T1000 (cell line): Measurements from ENCODE around the gene AHRR.

Experiments used
- DNase-seq: peaks from one replicate; lab custom pipeline; 2025; ENCODE audit warnings: mixed read lengths; lab: John Stamatoyannopoulos, UW

Gene AHRR

GRCh38 chr5:429453-430188 lies 108.1 kb downstream of the AHRR start:
- DNase-seq: no peak

- no peak for DNase-seq
Measured at GRCh38 chr5:430214-430925, 108.9 kb downstream of the AHRR start.

GRCh38 chr5:431001-431710 lies 109.6 kb downstream of the AHRR start:
- no peak for DNase-seq

- DNase-seq: no peak
Measured at GRCh38 chr5:431711-432050, 110.2 kb downstream of the AHRR start.

GRCh38 chr5:432201-432927 lies 110.8 kb downstream of the AHRR start:
- no peak for DNase-seq

- no peak for DNase-seq
Measured at GRCh38 chr5:432928-433791, 111.6 kb downstream of the AHRR start.

GRCh38 chr5:433836-434235 lies 112.3 kb downstream of the AHRR start:
- DNase-seq: no peak

- no peak for DNase-seq
Measured at GRCh38 chr5:434443-435146, 113.1 kb downstream of the AHRR start.

- no peak for DNase-seq
Measured at GRCh38 chr5:435156-435790, 113.8 kb downstream of the AHRR start.

GRCh38 chr5:435961-436640 lies 114.6 kb downstream of the AHRR start:
- DNase-seq: no peak

- DNase-seq: no peak
Measured at GRCh38 chr5:436641-436975, 115.1 kb downstream of the AHRR start.

GRCh38 chr5:437281-437771 lies 115.8 kb downstream of the AHRR start:
- DNase-seq: no peak

GRCh38 chr5:438481-438981 lies 117.0 kb downstream of the AHRR start:
- no peak for DNase-seq

GRCh38 chr5:439181-439580 lies 117.7 kb downstream of the AHRR start:
- no peak for DNase-seq

- no peak for DNase-seq
Measured at GRCh38 chr5:439636-440035, 118.1 kb downstream of the AHRR start.

GRCh38 chr5:440401-441201 lies 119.1 kb downstream of the AHRR start:
- no peak for DNase-seq

GRCh38 chr5:441996-442334 lies 120.5 kb downstream of the AHRR start:
- no peak for DNase-seq

- DNase-seq: peak; percentile 35
Measured at GRCh38 chr5:442335-443238, 121.1 kb downstream of the AHRR start, which contains the start of gene EXOC3. TSS of gene EXOC3 (plus strand) at chr5:443176. CDS start at chr5:446206, 3,030 bp downstream.
